ENCODE results near the gene OR5K1. TPM values are rescaled to one million over a fixed set of nuclear protein-coding genes. Genes with fewer than 3 reads are reported as not detected.

Gene OR5K1
- not detected in 2 replicates for total RNA-seq (2014; rRNA removed; shearing (Covaris generic))

GRCh38 chr3:98462901-98463300 is at the start of gene OR5K1:
Gene OR5K1, plus strand, starts transcription at chr3:98463201. Its CDS starts 6,376 bp downstream, at chr3:98469577.
- no peak for DNase-seq (ENCODE audit: low spot score)
- in situ Hi-C loops (cut with HindIII; ENCODE audit: low sequenced_read_pairs), result no loop called here

- in situ Hi-C loops (cut with HindIII; ENCODE audit: low sequenced_read_pairs), result no loop called here
Observed at GRCh38 chr3:98432575-98432974, 30.4 kb upstream of the OR5K1 start.

GRCh38 chr3:98433764-98434163 is 29.2 kb upstream of the OR5K1 start:
- DNase-seq (ENCODE audit: low spot score), result no peak
- in situ Hi-C loops (cut with HindIII; ENCODE audit: low sequenced_read_pairs), result no loop called here

More at GRCh38 chr3:98432575-98432974, 30.4 kb upstream of the OR5K1 start:
- no peak for DNase-seq (ENCODE audit: low spot score)

- in situ Hi-C loops (cut with HindIII; ENCODE audit: low sequenced_read_pairs), result no loop called here
- no peak for DNase-seq (ENCODE audit: low spot score)
Observed at GRCh38 chr3:98434412-98434811, 28.6 kb upstream of the OR5K1 start.

GRCh38 chr3:98440283-98440682 is 22.7 kb upstream of the OR5K1 start:
- in situ Hi-C loops (cut with HindIII; ENCODE audit: low sequenced_read_pairs), result no loop called here
- no peak for DNase-seq (ENCODE audit: low spot score)

- in situ Hi-C loops (cut with HindIII; ENCODE audit: low sequenced_read_pairs), result no loop called here
- DNase-seq (ENCODE audit: low spot score), result no peak
Observed at GRCh38 chr3:98445949-98446406, 17.0 kb upstream of the OR5K1 start.

GRCh38 chr3:98449606-98450193 is 13.3 kb upstream of the OR5K1 start:
- DNase-seq (ENCODE audit: low spot score), result no peak
- in situ Hi-C loops (cut with HindIII; ENCODE audit: low sequenced_read_pairs), result no loop called here

- no peak for DNase-seq (ENCODE audit: low spot score)
- in situ Hi-C loops (cut with HindIII; ENCODE audit: low sequenced_read_pairs), result no loop called here
Observed at GRCh38 chr3:98450372-98450771, 12.6 kb upstream of the OR5K1 start.

GRCh38 chr3:98453827-98454226 is 9.2 kb upstream of the OR5K1 start:
- in situ Hi-C loops (cut with HindIII; ENCODE audit: low sequenced_read_pairs), result no loop called here

GRCh38 chr3:98454929-98455328 is 8.1 kb upstream of the OR5K1 start:
- in situ Hi-C loops (cut with HindIII; ENCODE audit: low sequenced_read_pairs), result no loop called here
- DNase-seq (ENCODE audit: low spot score), result no peak

More at GRCh38 chr3:98453827-98454226, 9.2 kb upstream of the OR5K1 start:
- no peak for DNase-seq (ENCODE audit: low spot score)

- in situ Hi-C loops (cut with HindIII; ENCODE audit: low sequenced_read_pairs), result no loop called here
- DNase-seq (ENCODE audit: low spot score), result no peak
Observed at GRCh38 chr3:98457543-98457942, 5.5 kb upstream of the OR5K1 start.

GRCh38 chr3:98460220-98460619 is 2.8 kb upstream of the OR5K1 start:
- no peak for DNase-seq (ENCODE audit: low spot score)
- in situ Hi-C loops (cut with HindIII; ENCODE audit: low sequenced_read_pairs), result no loop called here

- in situ Hi-C loops (cut with HindIII; ENCODE audit: low sequenced_read_pairs), result no loop called here
- no peak for DNase-seq (ENCODE audit: low spot score)
Observed at GRCh38 chr3:98482717-98483482, 19.9 kb downstream of the OR5K1 start.

GRCh38 chr3:98483626-98484025 is 20.6 kb downstream of the OR5K1 start:
- DNase-seq (ENCODE audit: low spot score), result no peak
- in situ Hi-C loops (cut with HindIII; ENCODE audit: low sequenced_read_pairs), result no loop called here

GRCh38 chr3:98497381-98497780 is 34.4 kb downstream of the OR5K1 start, which contains the start of gene OR5K2:
Gene OR5K2, plus strand, starts transcription at chr3:98497681. Its CDS starts 0 bp downstream, at chr3:98497681.
- in situ Hi-C loops (cut with HindIII; ENCODE audit: low sequenced_read_pairs), result no loop called here
- DNase-seq (ENCODE audit: low spot score), result no peak

- no peak for DNase-seq (ENCODE audit: low spot score)
- in situ Hi-C loops (cut with HindIII; ENCODE audit: low sequenced_read_pairs), result no loop called here
Observed at GRCh38 chr3:98500019-98500418, 37.0 kb downstream of the OR5K1 start.

GRCh38 chr3:98501270-98501669 is 38.3 kb downstream of the OR5K1 start:
- in situ Hi-C loops (cut with HindIII; ENCODE audit: low sequenced_read_pairs), result no loop called here
- no peak for DNase-seq (ENCODE audit: low spot score)

- in situ Hi-C loops (cut with HindIII; ENCODE audit: low sequenced_read_pairs), result no loop called here
- no peak for DNase-seq (ENCODE audit: low spot score)
Observed at GRCh38 chr3:98501863-98502576, 39.0 kb downstream of the OR5K1 start.

- in situ Hi-C loops (cut with HindIII; ENCODE audit: low sequenced_read_pairs), result no loop called here
Observed at GRCh38 chr3:98504539-98504938, 41.5 kb downstream of the OR5K1 start.

GRCh38 chr3:98508582-98508981 is 45.6 kb downstream of the OR5K1 start:
- in situ Hi-C loops (cut with HindIII; ENCODE audit: low sequenced_read_pairs), result no loop called here
- DNase-seq (ENCODE audit: low spot score), result no peak

More at GRCh38 chr3:98504539-98504938, 41.5 kb downstream of the OR5K1 start:
- no peak for DNase-seq (ENCODE audit: low spot score)
